ENCODE data around the gene C3AR1. TPM values are rescaled to one million over a fixed set of nuclear protein-coding genes. Genes with fewer than 3 reads are reported as not detected.
"Not testable (repeated sequence)": the region's sequence is repeated elsewhere in the genome, so short reads cannot be mapped to it uniquely, and the experiment has no call there.

C3AR1 gene
- total RNA-seq, result 0.22 TPM in 1 of 2 replicates, not detected in the other

DNA sequence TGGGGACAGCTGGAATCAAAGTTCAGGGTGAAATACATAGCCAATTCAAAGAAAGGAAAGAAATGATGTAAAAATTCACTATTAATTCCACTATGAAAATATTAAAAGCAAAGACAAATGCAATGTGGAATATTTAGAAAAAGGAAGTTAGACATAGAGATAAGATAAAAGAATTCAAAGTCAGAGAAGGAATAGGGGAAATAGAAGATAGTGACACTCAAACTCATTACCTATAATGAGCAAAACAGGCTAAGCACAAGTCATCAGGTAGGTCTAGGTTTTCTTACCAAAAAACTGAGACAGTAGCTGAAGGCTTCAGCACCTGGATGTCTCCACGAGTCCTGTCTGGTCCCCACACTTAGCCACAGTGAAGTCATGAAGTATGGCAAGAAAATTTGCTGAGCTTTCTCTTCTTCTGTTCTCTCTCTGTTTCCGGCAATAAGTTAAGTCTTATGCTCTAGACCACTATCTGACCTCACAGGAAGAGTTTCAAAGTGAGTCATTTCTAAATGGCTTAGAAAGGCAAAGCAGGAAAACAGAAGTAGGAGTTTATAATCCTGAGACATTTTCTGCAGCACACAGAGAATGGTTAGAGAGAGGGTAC lies at the start of gene C3AR1:
TSS of gene C3AR1 (minus strand) at position 369 of the 604 bp plus-strand sequence. CDS start 6,174 bp downstream, outside the sequence.
- no peak within 1 kb of the TSS for H3K4me3 ChIP-seq (ENCODE audit: low read depth, low read length)
- DNase-seq (ENCODE audit: low read depth), result no peak
- TF ChIP-seq, protein P1, sequence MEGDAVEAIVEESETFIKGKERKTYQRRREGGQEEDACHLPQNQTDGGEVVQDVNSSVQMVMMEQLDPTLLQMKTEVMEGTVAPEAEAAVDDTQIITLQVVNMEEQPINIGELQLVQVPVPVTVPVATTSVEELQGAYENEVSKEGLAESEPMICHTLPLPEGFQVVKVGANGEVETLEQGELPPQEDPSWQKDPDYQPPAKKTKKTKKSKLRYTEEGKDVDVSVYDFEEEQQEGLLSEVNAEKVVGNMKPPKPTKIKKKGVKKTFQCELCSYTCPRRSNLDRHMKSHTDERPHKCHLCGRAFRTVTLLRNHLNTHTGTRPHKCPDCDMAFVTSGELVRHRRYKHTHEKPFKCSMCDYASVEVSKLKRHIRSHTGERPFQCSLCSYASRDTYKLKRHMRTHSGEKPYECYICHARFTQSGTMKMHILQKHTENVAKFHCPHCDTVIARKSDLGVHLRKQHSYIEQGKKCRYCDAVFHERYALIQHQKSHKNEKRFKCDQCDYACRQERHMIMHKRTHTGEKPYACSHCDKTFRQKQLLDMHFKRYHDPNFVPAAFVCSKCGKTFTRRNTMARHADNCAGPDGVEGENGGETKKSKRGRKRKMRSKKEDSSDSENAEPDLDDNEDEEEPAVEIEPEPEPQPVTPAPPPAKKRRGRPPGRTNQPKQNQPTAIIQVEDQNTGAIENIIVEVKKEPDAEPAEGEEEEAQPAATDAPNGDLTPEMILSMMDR (conservative IDR thresholded peaks at IDR 0.05; ENCODE audit: low read depth, low read length), result no peak

DNA sequence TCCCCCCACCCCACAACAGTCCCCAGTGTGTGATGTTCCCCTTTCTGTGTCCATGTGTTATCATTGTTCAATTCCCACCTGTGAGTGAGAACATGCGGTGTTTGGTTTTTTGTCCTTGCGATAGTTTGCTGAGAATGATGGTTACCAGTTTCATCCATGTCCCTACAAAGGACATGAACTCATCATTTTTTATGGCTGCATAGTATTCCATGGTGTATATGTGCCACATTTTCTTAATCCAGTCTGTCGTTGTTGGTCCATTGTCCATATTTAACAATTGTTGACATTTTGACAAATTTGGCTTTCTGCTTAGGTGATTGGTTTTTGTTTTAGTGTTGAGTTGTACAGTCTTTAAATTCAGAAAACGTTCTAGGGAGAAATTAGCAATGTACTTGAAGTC lies 47.0 kb upstream of the C3AR1 start:
- not testable (repeated sequence) for H3K4me3 ChIP-seq (ENCODE audit: low read depth, low read length); DNase-seq (ENCODE audit: low read depth)

DNA sequence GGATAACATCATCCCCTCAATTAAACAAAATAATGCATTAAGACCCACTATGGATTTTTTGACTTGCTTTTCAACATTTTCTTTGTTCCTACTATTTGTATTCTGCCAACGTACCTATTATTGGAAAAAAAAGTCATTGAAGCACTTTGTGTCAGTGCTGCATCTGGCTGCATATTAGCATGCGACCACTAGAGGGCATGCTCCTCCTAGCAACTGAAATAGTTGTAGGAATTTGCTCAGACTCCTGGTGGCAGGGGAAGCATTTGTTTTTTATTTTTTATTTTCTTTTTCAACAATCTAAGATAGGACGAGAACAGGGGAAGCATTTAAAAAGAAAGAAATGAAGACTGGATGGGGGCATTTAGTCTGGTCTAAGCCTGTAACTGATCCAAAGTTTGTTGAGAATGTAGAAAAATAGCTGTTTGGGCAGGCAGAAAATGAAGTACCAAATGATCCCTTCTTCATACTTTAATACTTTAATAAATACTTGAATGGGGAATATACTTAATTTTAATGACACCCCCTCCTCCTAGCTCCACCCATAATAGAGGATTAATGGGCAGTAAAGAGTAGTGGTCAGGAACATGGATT lies 42.7 kb upstream of the C3AR1 start:
- DNase-seq (ENCODE audit: low read depth), result peak; percentile 19
- TF ChIP-seq, protein P1 (conservative IDR thresholded peaks at IDR 0.05; ENCODE audit: low read depth, low read length), result peak; percentile 100
- H3K4me3 ChIP-seq (ENCODE audit: low read depth, low read length), result no peak overlapping the region

DNA sequence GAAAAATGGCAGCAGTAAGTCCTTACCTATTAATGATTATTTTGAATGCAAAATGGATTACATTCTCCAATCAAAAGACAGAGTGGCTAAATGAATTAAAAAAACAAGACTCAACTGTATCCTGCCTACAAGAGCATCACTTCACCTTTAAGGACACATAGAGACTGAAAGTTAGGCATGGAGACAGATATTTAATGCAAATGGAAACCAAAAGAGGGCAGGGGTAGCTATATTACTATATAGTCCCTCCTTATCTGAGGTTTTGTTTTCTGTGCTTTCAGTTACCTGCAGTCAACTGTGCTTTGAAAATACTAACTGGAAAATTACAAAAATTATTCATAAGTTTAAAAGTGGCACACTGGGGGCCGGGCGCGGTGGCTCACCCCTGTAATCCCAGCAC lies 33.1 kb upstream of the C3AR1 start:
- H3K4me3 ChIP-seq (ENCODE audit: low read depth, low read length), result no peak overlapping the region
- no peak for DNase-seq (ENCODE audit: low read depth)
- TF ChIP-seq, protein P1 (conservative IDR thresholded peaks at IDR 0.05; ENCODE audit: low read depth, low read length), result no peak

DNA sequence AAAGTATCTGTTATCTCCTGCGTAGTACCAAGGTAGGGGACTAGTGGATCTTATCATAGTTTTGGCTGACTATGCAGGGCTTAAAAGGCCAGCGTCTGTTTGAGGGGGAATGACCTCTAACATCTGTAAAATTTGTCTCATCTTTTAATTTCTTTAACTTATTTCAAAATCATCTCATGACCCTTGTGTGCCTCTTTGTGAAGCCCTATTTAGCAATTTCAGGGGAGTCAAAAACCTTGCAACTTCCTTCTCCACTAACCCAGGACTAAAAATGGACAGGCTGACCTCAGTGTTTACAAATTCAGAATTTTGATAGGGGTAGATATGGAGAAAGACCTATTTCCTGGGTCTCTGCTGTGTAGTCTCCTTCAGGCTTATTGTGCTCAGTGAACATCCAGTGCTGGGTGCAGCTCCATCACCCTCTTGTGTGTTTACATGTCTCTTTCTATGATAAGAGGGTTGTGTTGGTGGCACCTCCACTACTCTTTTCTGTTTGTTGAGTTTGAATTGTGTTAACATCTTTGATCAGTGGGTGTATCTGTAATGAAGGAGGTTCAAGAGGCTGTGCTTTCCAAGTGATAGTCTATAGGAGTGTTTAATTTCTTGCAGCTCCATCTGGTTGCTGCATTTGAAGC lies 30.2 kb upstream of the C3AR1 start:
- TF ChIP-seq, protein P1 (conservative IDR thresholded peaks at IDR 0.05; ENCODE audit: low read depth, low read length), result no peak
- no peak for DNase-seq (ENCODE audit: low read depth)
- no peak overlapping the region for H3K4me3 ChIP-seq (ENCODE audit: low read depth, low read length)

DNA sequence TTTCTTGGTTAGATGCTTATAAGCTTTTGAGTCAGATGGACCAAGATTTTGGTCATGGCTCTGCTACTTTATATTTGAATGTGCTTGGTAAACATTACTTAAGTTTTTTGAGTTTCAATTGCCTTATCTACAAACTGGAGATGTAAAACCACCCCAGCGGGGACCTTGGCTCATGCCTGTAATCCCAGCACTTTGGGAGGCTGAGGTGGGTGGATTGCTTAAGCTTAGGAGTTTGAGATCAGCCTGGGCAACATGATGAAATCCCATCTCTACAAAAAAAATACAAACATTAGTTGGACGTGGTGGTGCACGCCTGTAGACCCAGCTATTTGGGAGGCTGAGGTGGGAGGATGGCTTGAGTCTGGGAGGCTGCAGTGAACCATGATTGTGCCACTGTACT lies 27.1 kb upstream of the C3AR1 start:
- TF ChIP-seq, protein P1 (conservative IDR thresholded peaks at IDR 0.05; ENCODE audit: low read depth, low read length), result no peak
- no peak for DNase-seq (ENCODE audit: low read depth)
- no peak overlapping the region for H3K4me3 ChIP-seq (ENCODE audit: low read depth, low read length)

DNA sequence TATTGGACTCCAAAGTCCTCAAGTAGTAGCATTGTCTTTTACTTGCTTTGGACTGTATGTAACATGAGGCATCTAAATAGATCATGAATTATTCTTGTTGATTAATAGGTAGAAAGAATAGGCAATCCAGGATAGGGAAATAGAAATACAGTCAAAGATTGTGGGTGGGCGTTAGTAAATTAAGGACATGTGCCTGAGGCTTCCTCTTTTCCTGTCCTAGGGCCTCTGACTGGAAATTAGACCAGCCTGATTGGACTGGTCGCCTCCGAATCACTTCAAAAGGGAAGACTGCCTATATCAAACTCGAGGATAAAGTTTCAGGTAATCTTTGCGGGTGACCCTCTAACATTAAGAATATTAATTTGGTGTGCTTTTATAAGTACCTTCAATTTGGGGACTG lies 23.6 kb upstream of the C3AR1 start:
- no peak overlapping the region for H3K4me3 ChIP-seq (ENCODE audit: low read depth, low read length)
- no peak for DNase-seq (ENCODE audit: low read depth)
- TF ChIP-seq, protein P1 (conservative IDR thresholded peaks at IDR 0.05; ENCODE audit: low read depth, low read length), result no peak

DNA sequence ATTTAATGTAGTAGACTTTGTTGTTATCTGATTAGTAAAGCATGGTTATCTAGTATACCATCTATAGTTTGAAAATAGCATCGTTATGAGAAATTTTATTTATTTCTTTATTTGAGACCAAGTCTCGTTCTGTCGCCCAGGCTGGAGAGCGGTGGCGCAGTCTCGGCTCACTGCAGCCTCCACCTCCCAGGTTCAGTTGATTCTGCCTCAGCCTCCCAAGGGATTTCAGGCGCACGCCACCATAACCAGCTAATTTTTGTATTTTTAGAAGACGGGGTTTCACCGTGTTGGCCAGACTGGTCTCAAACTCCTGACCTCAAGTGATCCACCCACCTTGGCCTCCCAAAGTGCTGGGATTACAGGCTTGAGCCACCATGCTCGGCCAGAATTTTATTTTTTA lies 23.1 kb upstream of the C3AR1 start:
- DNase-seq (ENCODE audit: low read depth); H3K4me3 ChIP-seq (ENCODE audit: low read depth, low read length): not testable (repeated sequence)
